ENCODE measurements around the gene RAD21L1.
A peak's percentile ranks its signal among the peaks of the same experiment; 100 is the strongest.
"Not testable (repeated sequence)": the region's sequence is repeated elsewhere in the genome, so short reads cannot be mapped to it uniquely, and the experiment has no call there.

The RAD21L1 gene

GRCh38 chr20:1232286-1233111, 6.7 kb downstream of the RAD21L1 start:
- DNase-seq: no peak

GRCh38 chr20:1240549-1240948, 14.7 kb downstream of the RAD21L1 start:
- DNase-seq: no peak

- no peak for DNase-seq
Observed at GRCh38 chr20:1241456-1241855, 15.6 kb downstream of the RAD21L1 start.

- no peak for DNase-seq
Observed at GRCh38 chr20:1242099-1242498, 16.3 kb downstream of the RAD21L1 start.

- DNase-seq: no peak
Observed at GRCh38 chr20:1242530-1242929, 16.7 kb downstream of the RAD21L1 start.

- DNase-seq: no peak
Observed at GRCh38 chr20:1245578-1245977, 19.7 kb downstream of the RAD21L1 start.

- DNase-seq: no peak
Observed at GRCh38 chr20:1247689-1248088, 21.8 kb downstream of the RAD21L1 start.

GRCh38 chr20:1250282-1250681, 24.4 kb downstream of the RAD21L1 start:
- DNase-seq: not testable (repeated sequence)

GRCh38 chr20:1252416-1252815, 26.6 kb downstream of the RAD21L1 start:
- DNase-seq: no peak

- no peak for DNase-seq
Observed at GRCh38 chr20:1254254-1254653, 28.4 kb downstream of the RAD21L1 start.

GRCh38 chr20:1255675-1256074, 29.8 kb downstream of the RAD21L1 start:
- no peak for DNase-seq

- DNase-seq: no peak
Observed at GRCh38 chr20:1263853-1264252, 38.0 kb downstream of the RAD21L1 start.

- no peak for DNase-seq
Observed at GRCh38 chr20:1264727-1265126, 38.9 kb downstream of the RAD21L1 start.

- no peak for DNase-seq
Observed at GRCh38 chr20:1265226-1265915, 39.5 kb downstream of the RAD21L1 start.

GRCh38 chr20:1265916-1266166, 40.0 kb downstream of the RAD21L1 start:
- DNase-seq: no peak

- DNase-seq: peak; percentile 85
Observed at GRCh38 chr20:1266167-1266973, 40.5 kb downstream of the RAD21L1 start, which contains the start of gene SNPH. TSS of gene SNPH (plus strand) at chr20:1266294. CDS start at chr20:1296240, 29,946 bp downstream.

- peak; percentile 14 for DNase-seq
Observed at GRCh38 chr20:1267161-1267560, 41.3 kb downstream of the RAD21L1 start.

- DNase-seq: peak; percentile 11
Observed at GRCh38 chr20:1267809-1268374, 42.0 kb downstream of the RAD21L1 start.

- peak; percentile 2 for DNase-seq
Observed at GRCh38 chr20:1269235-1269634, 43.4 kb downstream of the RAD21L1 start.

- DNase-seq: no peak
Observed at GRCh38 chr20:1269850-1270249, 44.0 kb downstream of the RAD21L1 start.

- DNase-seq: peak; percentile 33
Observed at GRCh38 chr20:1272368-1273100, 46.7 kb downstream of the RAD21L1 start.

GRCh38 chr20:1273366-1273765, 47.5 kb downstream of the RAD21L1 start:
- peak; percentile 12 for DNase-seq

Measured in femur (tissue), 1 donor.